Stimulated activated CD4-positive, alpha-beta T cell treated with anti-CD3 and anti-CD28 coated beads, Interleukin-2, amount 100 ng/mL, for 4 hours (primary cell): ENCODE measurements around the gene EXOC6.
A peak's percentile ranks its signal among the peaks of the same experiment; 100 is the strongest.

Experiments
- DNase-seq: peaks from one replicate; pipeline ENCODE4 v3.0.0-alpha.2; 2020; ENCODE audit warnings: low read depth

EXOC6 gene

GRCh38 chr10:92848441-92849233, at the start of gene EXOC6:
TSS of gene EXOC6 (plus strand) at chr10:92848520. CDS start at chr10:92848534, 14 bp downstream.
- DNase-seq, result peak; percentile 71

- DNase-seq, result no peak
These were observed 48.8 kb upstream of the EXOC6 start for GRCh38 chr10:92799568-92799967.

GRCh38 chr10:92800134-92800733, 48.1 kb upstream of the EXOC6 start:
- DNase-seq, result no peak

GRCh38 chr10:92801978-92802872, 46.1 kb upstream of the EXOC6 start:
- DNase-seq, result no peak

GRCh38 chr10:92809840-92810239, 38.5 kb upstream of the EXOC6 start:
- DNase-seq, result no peak

- DNase-seq, result no peak
These were observed 37.3 kb upstream of the EXOC6 start for GRCh38 chr10:92810934-92811532.

GRCh38 chr10:92811986-92812385, 36.3 kb upstream of the EXOC6 start:
- DNase-seq, result no peak

- no peak for DNase-seq
These were observed 34.3 kb upstream of the EXOC6 start for GRCh38 chr10:92813979-92814378.

- no peak for DNase-seq
These were observed 33.5 kb upstream of the EXOC6 start for GRCh38 chr10:92814790-92815189.

GRCh38 chr10:92816091-92816531, 32.2 kb upstream of the EXOC6 start:
- DNase-seq, result no peak

- DNase-seq, result no peak
These were observed 26.2 kb upstream of the EXOC6 start for GRCh38 chr10:92822060-92822634.

GRCh38 chr10:92822964-92823363, 25.4 kb upstream of the EXOC6 start:
- no peak for DNase-seq

- no peak for DNase-seq
These were observed 22.3 kb upstream of the EXOC6 start for GRCh38 chr10:92826061-92826460.

GRCh38 chr10:92826504-92826903, 21.8 kb upstream of the EXOC6 start:
- DNase-seq, result no peak

- DNase-seq, result no peak
These were observed 19.1 kb upstream of the EXOC6 start for GRCh38 chr10:92829042-92829785.

- DNase-seq, result no peak
These were observed 18.4 kb upstream of the EXOC6 start for GRCh38 chr10:92829786-92830377.

GRCh38 chr10:92830478-92831389, 17.6 kb upstream of the EXOC6 start:
- no peak for DNase-seq

- no peak for DNase-seq
These were observed 16.2 kb upstream of the EXOC6 start for GRCh38 chr10:92832121-92832520.

- DNase-seq, result no peak
These were observed 15.2 kb upstream of the EXOC6 start for GRCh38 chr10:92832998-92833650.
